Vagina (tissue), 2 donors: ENCODE data around the gene AHCYL1.

Source experiments
- POLR2A ChIP-seq, 2 donors: fragments of 450-650 bp; IDR thresholded peaks; one replicate each; pipeline ENCODE4 v1.6.1; 2017; ENCODE audit warnings: antibody characterized with exemption in 2 of 2, mild to moderate bottlenecking in 2 of 2, moderate library complexity in 2 of 2
- TF ChIP-seq, protein P1 (sequence below), 3 experiments: fragments of 450-650 bp in 2 of 3; fragments of 200-600 bp in 1 of 3; sonication (generic) in 1 of 3; IDR thresholded peaks; one replicate each; pipeline ENCODE4 v1.5.1; 2017 to 2019; ENCODE audit warnings: antibody characterized with exemption in 3 of 3, mild to moderate bottlenecking in 2 of 3, moderate library complexity in 2 of 3

- TF ChIP-seq, protein P1, sequence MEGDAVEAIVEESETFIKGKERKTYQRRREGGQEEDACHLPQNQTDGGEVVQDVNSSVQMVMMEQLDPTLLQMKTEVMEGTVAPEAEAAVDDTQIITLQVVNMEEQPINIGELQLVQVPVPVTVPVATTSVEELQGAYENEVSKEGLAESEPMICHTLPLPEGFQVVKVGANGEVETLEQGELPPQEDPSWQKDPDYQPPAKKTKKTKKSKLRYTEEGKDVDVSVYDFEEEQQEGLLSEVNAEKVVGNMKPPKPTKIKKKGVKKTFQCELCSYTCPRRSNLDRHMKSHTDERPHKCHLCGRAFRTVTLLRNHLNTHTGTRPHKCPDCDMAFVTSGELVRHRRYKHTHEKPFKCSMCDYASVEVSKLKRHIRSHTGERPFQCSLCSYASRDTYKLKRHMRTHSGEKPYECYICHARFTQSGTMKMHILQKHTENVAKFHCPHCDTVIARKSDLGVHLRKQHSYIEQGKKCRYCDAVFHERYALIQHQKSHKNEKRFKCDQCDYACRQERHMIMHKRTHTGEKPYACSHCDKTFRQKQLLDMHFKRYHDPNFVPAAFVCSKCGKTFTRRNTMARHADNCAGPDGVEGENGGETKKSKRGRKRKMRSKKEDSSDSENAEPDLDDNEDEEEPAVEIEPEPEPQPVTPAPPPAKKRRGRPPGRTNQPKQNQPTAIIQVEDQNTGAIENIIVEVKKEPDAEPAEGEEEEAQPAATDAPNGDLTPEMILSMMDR (IDR thresholded peaks at IDR 0.05), result no peak
- TF ChIP-seq POLR2A (IDR thresholded peaks at IDR 0.05), result no peak
Observed at GRCh38 chr1:109946511-109946910, 38.1 kb upstream of the AHCYL1 start.
